Middle frontal gyrus (tissue), 1 donor: Measurements from ENCODE around the gene BBS4.
"Not testable (repeated sequence)": the region's sequence is repeated elsewhere in the genome, so short reads cannot be mapped to it uniquely, and the experiment has no call there.

ENCODE experiments used
- DNase-seq: peaks from one replicate; pipeline ENCODE4 v3.0.0-alpha.2; 2015; ENCODE audit warnings: low spot score; ENCODE audit errors: extremely low spot score

The BBS4 gene

DNA sequence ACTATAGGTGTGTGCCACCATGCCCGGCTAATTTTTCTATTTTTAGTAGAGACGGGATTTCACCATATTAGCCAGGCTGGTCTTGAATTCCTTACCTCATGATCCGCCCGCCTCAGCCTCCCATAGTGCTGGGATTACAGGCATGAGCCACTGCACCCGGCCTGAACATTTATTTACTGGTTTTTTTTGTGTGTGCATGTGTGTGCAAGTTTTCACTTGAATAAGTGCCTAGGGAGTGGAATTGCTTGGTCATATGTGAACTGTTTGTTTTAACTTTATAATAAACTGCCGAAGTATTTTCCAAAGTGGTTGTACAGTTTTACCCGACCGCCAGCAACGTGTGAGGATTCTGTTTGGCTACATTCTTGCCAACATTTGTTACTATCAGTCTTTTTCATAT lies 14.1 kb downstream of the BBS4 start:
- DNase-seq, result no peak

DNA sequence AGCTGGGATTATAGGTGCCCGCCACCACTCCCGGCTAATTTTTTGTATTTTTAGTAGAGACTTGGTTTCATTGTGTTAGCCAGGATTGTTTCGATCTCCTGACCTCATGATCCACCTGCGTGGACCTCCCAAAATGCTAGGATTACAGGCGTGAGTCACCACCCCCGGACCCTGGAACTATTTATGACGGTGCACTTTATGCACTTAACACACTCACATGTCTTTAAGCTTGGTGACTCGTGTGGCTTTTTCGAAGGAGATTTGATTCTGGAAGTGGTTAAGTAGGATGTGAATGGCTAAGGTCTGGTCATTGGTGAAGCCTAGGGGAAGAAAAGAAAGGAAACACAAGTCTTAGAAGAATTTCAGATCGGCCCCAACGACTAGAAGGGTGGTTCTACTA lies 20.3 kb downstream of the BBS4 start:
- no peak for DNase-seq

DNA sequence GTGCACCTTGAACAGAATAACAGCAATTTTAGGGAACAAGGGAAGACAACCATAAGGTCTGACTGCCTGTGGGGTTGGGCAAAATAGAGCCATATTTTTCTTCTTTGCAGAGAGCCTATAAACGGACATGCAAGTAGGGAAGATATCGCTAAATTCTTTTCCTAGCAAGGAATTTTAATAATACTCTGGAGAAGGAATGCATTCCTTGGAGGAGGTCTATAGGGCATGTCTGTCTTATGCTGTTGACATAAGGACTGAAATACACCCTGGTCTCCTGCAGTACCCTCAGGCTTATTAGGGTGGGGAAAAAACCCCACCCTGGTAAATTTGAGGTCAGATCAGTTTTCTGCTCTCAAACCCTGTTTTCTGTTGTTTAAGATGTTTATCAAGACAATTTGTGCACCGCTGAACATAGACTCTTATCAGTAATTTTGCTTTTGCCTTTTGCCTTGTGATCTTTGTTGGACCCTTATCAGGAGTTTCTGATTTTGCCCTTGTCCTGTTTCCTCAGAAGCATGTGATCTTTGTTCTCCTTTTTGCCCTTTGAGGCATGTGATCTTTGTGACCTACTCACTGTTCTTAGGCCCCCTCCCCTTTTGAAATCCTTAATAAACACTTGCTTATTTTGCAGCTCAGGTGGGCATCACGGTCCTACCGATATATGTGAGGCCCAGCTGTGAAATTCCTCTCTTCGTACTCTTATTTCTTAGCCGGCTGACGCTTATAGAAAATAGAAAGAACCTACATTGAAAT lies 22.7 kb downstream of the BBS4 start:
- not testable (repeated sequence) for DNase-seq

DNA sequence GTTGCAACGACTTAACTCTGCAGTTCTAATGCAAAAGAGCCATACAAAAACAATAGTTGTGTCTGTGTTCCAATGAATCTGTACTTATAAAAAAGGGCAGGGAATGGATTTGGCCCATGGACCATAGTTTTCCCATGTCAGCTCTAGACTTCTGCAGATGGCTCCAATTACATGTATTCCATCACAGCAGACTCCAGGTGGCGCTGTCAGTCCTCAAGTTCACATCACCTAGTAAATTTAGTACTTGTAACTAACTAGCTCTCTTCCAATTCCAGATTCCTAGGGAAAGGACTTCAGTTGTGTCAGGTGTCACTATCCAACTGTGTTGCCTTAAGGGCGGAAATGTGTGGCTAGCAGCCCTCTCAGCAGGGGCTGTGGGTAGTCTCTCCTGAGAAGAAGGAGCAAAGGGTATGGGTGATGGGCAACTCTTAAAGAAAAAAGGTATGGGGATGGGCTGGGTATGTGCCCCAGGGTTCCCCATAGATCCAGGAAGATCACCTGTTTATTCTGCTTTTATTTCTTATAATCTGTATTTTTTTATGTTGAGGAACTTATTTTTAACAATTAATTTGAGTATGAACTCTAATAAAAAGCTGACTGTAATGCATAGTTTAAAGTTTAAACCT lies 36.2 kb downstream of the BBS4 start:
- no peak for DNase-seq

DNA sequence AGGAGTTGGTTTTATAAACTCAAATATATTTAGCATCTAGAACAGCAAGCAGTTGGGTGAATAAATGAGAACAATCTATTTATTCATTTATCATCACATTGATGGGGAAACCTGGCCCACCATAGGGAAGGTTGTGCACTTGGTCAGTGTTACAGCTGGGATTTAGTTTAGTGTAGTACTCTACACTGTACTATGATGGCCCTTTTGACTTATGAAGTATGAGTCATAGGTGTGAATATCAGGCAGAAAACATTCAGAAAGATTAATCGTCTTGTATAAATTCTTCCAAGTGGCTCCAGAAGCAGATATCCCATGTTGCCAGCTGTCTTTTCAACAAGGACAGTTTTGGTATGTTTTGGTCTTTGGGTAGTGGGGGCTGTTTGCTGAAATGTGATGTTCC lies 38.0 kb downstream of the BBS4 start:
- no peak for DNase-seq

DNA sequence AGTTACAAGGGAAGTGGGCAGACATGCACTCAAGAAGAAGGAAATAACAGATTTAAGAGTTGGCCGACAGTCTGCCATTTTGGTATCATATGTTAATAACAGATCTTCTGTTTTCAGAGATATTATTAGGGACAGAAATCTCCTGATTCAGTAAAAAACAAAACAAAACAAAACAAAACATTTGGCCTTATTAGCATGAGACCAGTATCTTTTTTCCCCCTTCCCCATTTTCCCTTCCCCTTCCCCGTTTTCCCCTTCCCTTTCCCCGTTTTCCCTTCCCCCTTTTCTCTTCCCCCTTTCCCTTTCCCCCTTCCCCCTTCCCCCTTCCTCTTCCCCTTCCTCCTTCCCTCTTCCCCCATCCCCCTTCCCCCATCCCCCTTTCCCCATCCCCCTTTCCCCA lies 39.4 kb downstream of the BBS4 start:
- no peak for DNase-seq

DNA sequence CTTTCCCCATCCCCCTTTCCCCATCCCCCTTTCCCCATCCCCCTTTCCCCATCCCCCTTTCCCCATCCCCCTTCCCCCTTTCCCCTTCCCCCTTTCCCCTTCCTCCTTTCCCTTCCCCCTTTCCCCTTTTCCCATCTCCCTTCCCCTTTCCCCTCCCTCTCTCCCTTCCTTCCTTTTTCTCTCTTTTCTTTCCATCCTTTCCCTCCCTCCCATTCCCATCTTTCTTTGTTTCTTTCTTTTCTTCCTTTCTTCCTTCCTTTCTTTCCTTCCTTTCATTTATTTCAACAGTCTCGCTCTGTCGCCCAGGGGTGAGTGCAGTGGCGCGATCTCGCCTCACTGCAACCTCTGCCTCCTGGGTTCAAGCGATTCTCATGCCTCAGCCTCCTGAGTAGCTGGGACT lies 39.8 kb downstream of the BBS4 start:
- DNase-seq, result not testable (repeated sequence)

DNA sequence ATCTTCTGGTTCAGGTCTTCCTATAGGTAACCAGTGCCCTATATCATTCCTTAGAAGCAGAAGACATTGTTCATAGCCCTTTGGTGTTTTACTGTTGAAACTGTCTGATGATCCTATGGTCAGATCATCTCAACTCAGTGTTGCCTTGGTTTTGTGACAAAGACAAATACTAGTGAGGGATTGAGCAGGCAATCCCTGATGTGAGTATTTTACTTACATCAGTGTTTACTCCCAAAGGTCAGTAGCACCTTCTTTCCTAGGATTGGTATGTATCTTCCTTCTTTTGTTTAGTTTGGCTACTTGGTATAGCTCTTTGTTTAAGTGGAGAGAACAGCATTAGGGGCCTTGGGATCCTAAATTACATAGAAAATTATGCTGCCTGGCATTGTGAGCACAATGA lies 41.1 kb downstream of the BBS4 start:
- DNase-seq, result no peak

DNA sequence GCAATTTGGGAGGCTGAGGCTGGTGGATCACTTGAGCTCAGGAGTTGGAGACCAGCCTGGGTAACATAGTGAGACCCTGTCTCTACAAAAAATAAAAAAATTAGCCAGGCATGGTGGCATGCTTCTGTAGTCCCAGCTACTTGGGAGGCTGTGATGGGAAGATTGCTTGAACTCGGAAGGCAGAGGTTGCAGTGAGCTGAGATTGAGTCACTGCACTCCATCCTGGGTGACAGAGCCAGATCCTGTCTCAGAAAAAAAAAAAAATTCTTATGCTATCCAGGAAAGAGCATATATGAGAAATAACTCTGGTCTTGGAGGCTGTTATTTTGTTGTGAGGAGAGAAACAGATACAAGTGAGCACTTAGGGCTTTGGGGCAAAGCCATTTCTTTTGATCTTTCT lies 42.2 kb downstream of the BBS4 start:
- DNase-seq, result not testable (repeated sequence)

DNA sequence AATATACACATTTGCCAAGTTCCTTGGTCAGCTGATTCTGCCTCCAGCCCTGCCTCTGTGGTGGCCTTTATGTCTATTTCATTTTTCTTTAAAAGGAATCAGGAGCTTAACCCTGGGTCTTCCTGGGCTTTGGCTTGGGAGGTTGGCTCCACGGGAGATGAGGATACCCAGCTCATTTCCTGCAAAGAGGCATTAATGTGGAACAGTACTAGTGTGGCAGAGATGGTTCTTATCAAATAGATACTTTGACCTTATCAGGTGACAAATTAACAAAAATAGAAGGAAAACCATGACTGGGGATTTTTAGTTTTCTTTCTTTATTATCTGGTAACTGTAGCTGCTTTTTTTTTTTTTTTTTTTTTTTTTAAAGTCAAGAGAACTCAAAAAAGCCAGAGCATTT lies 42.8 kb downstream of the BBS4 start:
- no peak for DNase-seq

DNA sequence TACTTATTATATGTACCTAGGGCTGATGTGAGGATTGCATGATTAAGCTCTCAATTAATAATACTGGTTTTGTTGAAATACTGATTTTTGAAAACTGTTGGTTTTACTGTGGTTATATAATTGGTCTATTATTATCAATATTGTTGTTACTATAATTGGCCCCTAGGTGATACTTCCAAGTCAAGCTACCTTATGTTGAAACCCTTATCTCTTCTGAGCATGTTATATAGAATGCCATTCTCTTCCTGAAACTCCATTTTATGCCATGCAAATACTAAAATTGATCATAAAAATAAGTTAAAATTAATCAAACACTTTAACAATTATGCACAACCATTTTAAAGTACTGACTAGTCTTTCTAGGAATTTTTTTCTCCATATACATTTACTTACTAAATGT lies 46.1 kb downstream of the BBS4 start:
- DNase-seq, result no peak

DNA sequence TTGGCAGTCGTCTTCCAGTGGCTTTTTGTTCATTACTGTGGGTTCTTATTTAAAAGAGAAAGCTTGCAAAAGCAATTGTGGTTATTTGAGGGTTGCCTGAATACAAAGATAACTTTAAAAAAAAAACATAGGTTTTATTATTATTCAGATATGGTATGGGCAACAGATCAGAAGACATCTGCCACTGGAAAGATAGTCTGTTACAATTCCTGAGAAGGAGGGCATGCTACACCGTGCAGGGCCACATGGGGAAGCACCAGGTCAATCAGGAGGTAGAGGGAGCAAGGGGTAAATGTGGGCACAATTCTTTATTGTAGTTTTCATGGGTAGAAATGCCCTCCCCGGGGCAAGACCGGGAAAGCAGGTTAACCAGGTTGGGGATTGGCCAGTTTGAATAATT lies 46.5 kb downstream of the BBS4 start:
- no peak for DNase-seq

DNA sequence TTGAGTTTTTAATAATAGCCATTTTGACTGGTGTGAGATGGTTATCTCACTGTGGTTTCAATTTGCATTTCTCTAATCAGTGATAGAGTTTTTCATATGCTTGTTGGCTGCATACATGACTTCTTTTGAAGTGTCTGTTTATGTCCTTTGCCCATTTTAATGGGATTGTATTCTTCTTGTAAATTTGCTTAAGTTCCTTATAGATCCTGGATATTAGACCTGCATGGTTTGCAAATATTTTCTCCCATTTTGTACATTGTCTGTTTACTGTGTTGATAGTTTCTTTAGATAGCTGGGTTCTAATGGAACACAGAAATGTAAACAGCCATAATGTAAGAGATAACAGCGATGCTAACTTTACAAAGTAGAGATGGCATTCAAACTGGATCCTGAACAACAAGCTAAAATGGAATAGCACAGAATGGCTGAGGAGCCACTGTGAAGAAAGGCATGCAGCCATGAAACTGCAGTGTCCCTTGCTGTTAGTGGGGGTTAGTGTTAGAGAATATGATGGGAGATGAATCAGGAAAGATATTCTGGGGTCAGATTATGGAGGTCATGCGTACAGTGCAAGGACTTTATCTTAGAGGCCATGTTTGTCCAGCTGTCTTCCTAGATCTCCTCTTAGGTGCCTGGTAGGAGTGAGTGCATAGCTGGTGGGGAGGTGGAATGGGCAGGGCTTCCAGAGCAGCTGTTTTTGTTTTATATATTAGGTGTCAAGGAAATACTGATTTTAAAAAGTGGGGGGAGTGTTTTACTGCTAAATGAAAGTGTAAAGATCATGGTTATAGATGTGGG lies 48.1 kb downstream of the BBS4 start:
- no peak for DNase-seq

DNA sequence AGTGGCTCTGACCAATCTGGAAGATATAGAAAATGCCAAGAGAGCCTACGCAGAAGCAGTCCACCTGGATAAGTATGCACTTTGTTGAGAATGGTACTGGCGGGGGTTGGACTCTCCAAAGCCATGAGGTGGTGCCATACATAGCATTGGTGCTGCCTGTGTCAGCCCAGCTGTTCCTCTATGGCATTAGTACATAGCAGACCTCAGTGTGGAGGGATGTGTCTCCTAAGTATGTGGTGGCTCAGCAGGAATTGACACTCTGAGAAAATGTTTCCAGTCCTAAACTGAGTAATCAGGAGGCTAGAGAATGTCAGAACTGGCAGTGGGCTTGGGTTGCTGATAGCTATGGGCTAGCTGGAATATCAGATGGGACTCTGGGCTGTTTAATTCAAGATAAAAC lies 49.1 kb downstream of the BBS4 start:
- no peak for DNase-seq

DNA sequence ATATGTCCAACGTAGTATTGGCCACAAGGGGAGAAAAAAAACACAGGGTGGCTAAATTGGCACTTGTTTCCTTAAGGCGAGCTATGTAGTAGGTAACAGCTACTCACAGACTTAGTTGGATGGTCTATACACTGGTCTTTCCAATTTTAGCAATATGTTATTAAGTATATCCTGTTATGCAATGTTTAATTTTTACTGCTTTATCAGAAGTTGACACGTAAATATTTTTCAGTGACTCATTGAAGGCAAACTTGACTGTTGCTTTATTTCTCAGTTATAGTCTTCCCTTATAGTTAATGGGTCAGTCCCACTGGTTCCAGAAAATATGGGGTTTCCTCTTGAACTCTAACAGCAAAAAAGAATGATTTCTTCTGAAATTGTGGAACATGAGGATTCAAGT lies 51.1 kb downstream of the BBS4 start:
- DNase-seq, result no peak

DNA sequence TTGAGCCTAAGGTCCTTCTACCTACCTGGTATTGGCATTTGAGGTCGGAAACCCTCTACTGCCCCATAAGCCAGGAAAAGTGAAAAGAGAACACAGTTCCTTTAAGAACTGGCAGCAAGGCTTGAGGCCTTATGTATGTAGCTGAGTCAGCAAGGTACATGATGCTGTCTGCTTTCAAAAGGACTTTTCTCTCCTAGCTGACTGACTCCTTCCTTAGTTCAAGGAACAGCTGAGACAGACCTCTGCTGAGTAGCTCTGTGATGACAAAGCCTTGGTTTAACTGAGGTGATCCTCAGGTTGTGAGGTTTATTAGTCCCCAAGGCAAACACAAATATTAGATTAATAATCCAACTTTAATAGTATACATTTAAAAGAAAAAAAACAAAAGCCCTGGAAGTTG lies 51.7 kb downstream of the BBS4 start:
- DNase-seq, result no peak

DNA sequence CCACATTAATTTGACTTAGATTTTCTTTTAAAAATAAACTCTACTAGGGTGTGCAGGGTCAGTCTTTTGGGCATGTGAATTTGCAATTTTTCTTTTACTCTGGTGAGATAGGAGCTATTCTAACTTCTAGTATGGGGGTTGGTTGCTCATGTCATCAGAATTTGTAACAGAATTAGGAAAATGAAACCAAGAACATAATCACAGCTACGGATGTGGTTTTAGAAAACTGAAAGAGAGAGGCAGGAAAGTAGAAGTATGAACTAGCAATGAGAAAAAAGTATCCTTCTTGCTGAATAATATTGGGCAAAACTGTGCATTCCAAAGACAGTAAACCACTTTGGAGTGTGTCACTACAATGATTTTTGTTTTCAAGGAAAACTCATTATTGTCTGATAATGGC lies 54.2 kb downstream of the BBS4 start:
- DNase-seq, result no peak

DNA sequence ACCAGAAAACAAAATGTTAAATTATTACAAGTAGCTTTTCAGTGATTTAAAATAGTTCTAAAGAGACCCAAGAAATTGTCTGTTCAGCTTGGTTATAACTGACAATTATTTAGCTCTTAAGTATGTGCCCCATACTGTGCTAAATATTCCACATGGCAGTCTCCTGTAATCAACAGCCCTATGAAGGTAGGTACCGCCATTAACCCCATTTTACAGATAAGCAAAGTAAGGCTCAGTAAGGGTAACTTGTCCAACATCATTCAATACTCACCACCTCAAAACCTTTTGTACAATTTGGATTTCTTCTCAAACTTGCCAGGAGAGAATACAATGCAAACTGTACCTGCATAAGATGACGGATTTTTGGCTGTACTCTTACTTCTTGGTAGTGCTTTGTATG lies 63.7 kb downstream of the BBS4 start:
- DNase-seq, result no peak

DNA sequence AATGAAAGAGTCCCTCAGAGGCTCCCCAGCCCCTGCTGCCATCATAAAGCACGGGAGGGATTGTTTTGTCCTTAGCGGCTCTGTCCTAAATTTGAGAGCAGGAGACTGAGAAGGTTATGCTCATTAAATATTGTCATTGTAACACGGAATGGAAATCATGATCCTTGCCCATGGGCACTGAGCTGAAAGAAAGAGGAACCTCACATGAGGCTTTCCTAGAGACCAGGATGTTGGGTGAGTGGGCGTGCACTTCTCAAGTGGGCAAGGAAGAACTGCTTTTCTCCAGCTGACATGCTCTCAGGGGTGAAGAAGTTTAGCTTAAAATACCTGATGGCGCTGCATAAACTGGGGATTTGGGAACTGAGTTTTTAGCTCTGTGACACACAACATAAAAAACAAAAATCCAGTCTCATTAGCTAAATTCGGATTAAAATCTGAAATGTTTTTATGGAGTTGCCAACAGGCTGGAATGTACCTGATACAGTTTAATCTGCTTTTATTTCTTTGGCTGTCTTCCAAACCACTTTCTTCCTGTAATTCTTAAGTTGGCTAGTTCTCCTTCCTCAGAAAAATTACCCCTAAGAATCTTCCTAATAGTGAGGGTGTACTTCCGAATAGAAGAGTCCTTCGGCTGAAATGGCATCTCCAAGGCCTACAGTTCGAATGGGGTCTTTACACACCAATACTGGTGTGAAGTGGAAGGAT lies 65.9 kb downstream of the BBS4 start:
- DNase-seq, result no peak

DNA sequence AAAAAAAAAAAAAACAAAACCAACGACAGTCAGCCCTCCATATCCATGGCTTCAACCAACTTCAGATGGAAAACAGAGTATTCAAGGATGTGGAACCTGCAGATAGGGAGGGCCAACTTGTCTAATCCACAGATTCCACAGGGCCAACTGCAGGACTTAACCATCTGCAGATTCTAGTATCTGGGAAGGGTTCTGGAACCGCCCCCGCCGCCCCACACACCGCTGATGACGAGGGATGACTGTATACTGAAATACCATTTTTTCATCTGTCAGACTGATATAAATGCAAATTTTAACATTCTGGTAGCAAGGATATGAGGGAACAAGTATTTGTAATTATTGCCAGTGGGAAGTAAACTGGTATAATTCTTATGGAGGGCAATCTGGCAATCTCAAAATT lies 68.1 kb downstream of the BBS4 start:
- DNase-seq, result peak; percentile 44

DNA sequence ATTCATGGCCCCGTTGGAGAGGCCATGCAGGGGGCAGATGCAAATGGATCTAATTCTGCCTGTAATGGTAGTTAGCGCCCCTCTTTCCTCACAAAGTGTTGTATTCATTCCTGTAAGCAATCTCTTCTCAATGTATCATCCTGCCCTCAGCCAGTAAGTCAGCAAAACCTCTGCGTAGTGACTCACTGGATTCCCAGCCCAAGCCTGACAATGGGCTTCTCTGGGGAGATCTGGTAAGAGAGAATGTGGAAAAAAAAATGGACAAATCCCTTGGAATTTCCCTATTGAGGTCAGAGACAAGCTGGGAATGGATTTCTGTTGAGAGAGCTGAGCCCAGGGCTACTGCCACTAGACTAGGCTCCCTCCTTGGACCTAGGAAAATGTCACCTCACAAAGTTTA lies 72.2 kb downstream of the BBS4 start:
- no peak for DNase-seq
